Liver (tissue), 9 donors: ENCODE results near the gene GLT1D1. TPM values are rescaled to one million over a fixed set of nuclear protein-coding genes. Genes with fewer than 3 reads are reported as not detected.
A peak's percentile ranks its signal among the peaks of the same experiment; 100 is the strongest.

Source experiments
- DNase-seq: peaks from one replicate; pipeline ENCODE4 v3.0.0-alpha.2; 2017; ENCODE audit warnings: low spot score
- H3K27ac ChIP-seq, 2 donors: one replicate each; pipeline ENCODE4 v1.7.0; 2013; ENCODE audit warnings: inconsistent platforms in 2 of 2, low read length in 2 of 2, control low read depth in 1 of 2, low read depth in 1 of 2, mild to moderate bottlenecking in 1 of 2
- H3K27me3 ChIP-seq, 4 donors: one replicate each; pipeline versions ENCODE4 v1.6.1 to v1.7.0; 2013; ENCODE audit warnings: low read length in 3 of 4, inconsistent platforms in 1 of 4, mild to moderate bottlenecking in 1 of 4, moderate library complexity in 1 of 4; ENCODE audit not compliant: control insufficient read depth in 4 of 4, insufficient read depth in 4 of 4
- H3K36me3 ChIP-seq, 4 donors: one replicate each; pipeline versions ENCODE4 v1.6.1 to v1.7.0; 2013; ENCODE audit warnings: low read length in 3 of 4, mild to moderate bottlenecking in 3 of 4, low read depth in 1 of 4, moderate library complexity in 1 of 4; ENCODE audit not compliant: control insufficient read depth in 4 of 4, insufficient read depth in 3 of 4
- H3K4me1 ChIP-seq, 4 donors: one replicate each; pipeline versions ENCODE4 v1.6.1 to v1.7.0; 2013; ENCODE audit warnings: low read length in 3 of 4, mild to moderate bottlenecking in 3 of 4, moderate library complexity in 1 of 4; ENCODE audit not compliant: control insufficient read depth in 4 of 4, insufficient read depth in 4 of 4
- H3K4me3 ChIP-seq, 3 donors: one replicate each; pipeline versions ENCODE4 v1.6.1 to v1.7.0; 2013; ENCODE audit warnings: low read length in 3 of 3, control low read depth in 1 of 3, low read depth in 1 of 3, mild to moderate bottlenecking in 1 of 3
- H3K9ac ChIP-seq, 2 donors: one replicate each; pipeline ENCODE4 v1.7.0; 2013; ENCODE audit warnings: low read length in 2 of 2, mild to moderate bottlenecking in 2 of 2, moderate library complexity in 2 of 2, control low read depth in 1 of 2, low read depth in 1 of 2
- H3K9me3 ChIP-seq, 4 donors: one replicate each; pipeline versions ENCODE4 v1.6.1 to v1.7.0; 2013; ENCODE audit warnings: low read length in 3 of 4; ENCODE audit not compliant: control insufficient read depth in 4 of 4
- EGR1 ChIP-seq, 2 donors: IDR thresholded peaks; 2 replicates each; pipeline ENCODE4 v1.6.1; 2016 to 2018; ENCODE audit warnings: antibody characterized with exemption in 2 of 2, low read depth in 2 of 2
- FOXA1 ChIP-seq: IDR thresholded peaks from 2 replicates; pipeline ENCODE4 v1.6.1; 2016; ENCODE audit warnings: antibody characterized with exemption
- FOXA2 ChIP-seq: IDR thresholded peaks from 2 replicates; pipeline ENCODE4 v1.6.1; 2016; ENCODE audit warnings: antibody characterized with exemption
- GABPA ChIP-seq, 2 donors: IDR thresholded peaks in 1 of 2; conservative IDR thresholded peaks in 1 of 2; 2 replicates each; pipeline ENCODE4 v1.6.1; 2016; ENCODE audit warnings: antibody characterized with exemption in 2 of 2, mild to moderate bottlenecking in 1 of 2, moderate library complexity in 1 of 2
- HNF4A ChIP-seq, 2 donors: conservative IDR thresholded peaks; 2 replicates each; pipeline ENCODE4 v1.6.1; 2016; ENCODE audit warnings: antibody characterized with exemption in 2 of 2, mild to moderate bottlenecking in 2 of 2
- JUND ChIP-seq, 2 donors: IDR thresholded peaks; 2 replicates each; pipeline ENCODE4 v1.6.1; 2016; ENCODE audit warnings: antibody characterized with exemption in 2 of 2
- MAX ChIP-seq: IDR thresholded peaks from 2 replicates; pipeline ENCODE4 v1.6.1; 2016; ENCODE audit warnings: antibody characterized with exemption
- NR2F2 ChIP-seq: IDR thresholded peaks from 2 replicates; pipeline ENCODE4 v1.6.1; 2016; ENCODE audit warnings: antibody characterized with exemption
- RAD21 ChIP-seq, 2 donors: IDR thresholded peaks; 2 replicates each; pipeline ENCODE4 v1.6.1; 2016; ENCODE audit warnings: antibody characterized with exemption in 2 of 2, mild to moderate bottlenecking in 2 of 2
- RXRA ChIP-seq, 2 donors: IDR thresholded peaks; 2 replicates each; pipeline ENCODE4 v1.6.1; 2017 to 2018; ENCODE audit warnings: antibody characterized with exemption in 2 of 2, mild to moderate bottlenecking in 1 of 2
- SP1 ChIP-seq: IDR thresholded peaks from 2 replicates; pipeline ENCODE4 v1.6.1; 2018; ENCODE audit warnings: antibody characterized with exemption, mild to moderate bottlenecking
- TAF1 ChIP-seq: conservative IDR thresholded peaks from 2 replicates; pipeline ENCODE4 v1.6.1; 2016; ENCODE audit warnings: antibody characterized with exemption, mild to moderate bottlenecking
- YY1 ChIP-seq: IDR thresholded peaks from 2 replicates; pipeline ENCODE4 v1.6.1; 2016; ENCODE audit warnings: antibody characterized with exemption, mild to moderate bottlenecking
- WGBS: extraction: QIAGEN DNeasy Blood & Tissue Kit; methylation state at CpG from one replicate; pipeline ENCODE4 v1.1.7; 2013; 5-methylcytosine and 5-hydroxymethylcytosine counted together
- polyA plus RNA-seq, 2 donors: library from polyadenylated mRNA; stranded (reverse) in 1 of 2; unstranded in 1 of 2; fragments of 200-250 nt in 1 of 2; fragments of >200 nt in 1 of 2; fragmentation: Nextera tagmentation in 1 of 2; extraction: Ambion mirVana in 1 of 2; gene quantifications; one replicate each; pipeline versions ENCODE4 v1.2.1 to v1.2.3, GENCODE V29; 2013 to 2015
- total RNA-seq, 2 donors: library from RNA; depleted of rRNA; stranded (reverse); fragments of >200 nt; gene quantifications; one replicate each; pipeline ENCODE4 v1.2.3, GENCODE V29; 2014
- TF ChIP-seq, protein P1 (sequence below): IDR thresholded peaks from 2 replicates; pipeline ENCODE4 v1.6.1; 2016; ENCODE audit warnings: antibody characterized with exemption, mild to moderate bottlenecking
- TF ChIP-seq, protein P2 (sequence below): IDR thresholded peaks from 2 replicates; pipeline ENCODE4 v1.6.1; 2016; ENCODE audit warnings: antibody characterized with exemption
- TF ChIP-seq, protein P3 (sequence below): IDR thresholded peaks from 2 replicates; pipeline ENCODE4 v1.6.1; 2016; ENCODE audit warnings: antibody characterized with exemption
- TF ChIP-seq, protein P4 (sequence below): fragments of 150-350 bp; IDR thresholded peaks from 2 replicates; pipeline ENCODE4 v1.5.1; 2017; ENCODE audit warnings: improper control_type of control experiment, low read depth, low read length; ENCODE audit not compliant: missing input control
- donor health status: healthy.
- donor health status: healthy.
- donor health status: healthy.
- donor health status: healthy.
- donor health status: healthy.

GLT1D1 gene
- total and polyA plus RNA-seq, 4 donors = 10.4 to 17.7 (median 13.9) TPM

DNA sequence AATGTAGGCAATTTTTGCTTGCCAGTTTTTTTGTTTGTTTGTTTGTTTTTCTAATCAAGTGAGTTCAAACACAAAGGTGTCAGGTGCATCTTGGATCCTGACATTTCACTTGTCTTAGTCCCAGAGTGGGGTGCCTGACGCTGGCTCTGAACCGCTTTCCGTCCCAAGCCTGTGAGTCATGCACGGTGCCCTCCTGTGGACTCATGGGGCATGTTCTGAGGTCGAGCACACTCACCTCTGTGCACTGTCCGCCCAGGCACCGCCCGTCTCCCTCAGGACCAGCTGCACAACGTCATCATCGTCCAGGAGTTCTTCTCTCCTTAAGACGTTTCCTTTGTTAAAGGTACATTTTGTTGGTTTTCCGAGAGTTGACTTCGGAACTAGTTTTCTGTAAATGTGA, 98.2 kb downstream of the GLT1D1 start:
- no peak for DNase-seq
- no peak for TF ChIP-seq GABPA (IDR thresholded peaks at IDR 0.05 in 1 of 2, conservative IDR thresholded peaks at IDR 0.05 in 1 of 2)
- no peak for TF ChIP-seq SP1
- peak in 1 of 2 donors; percentile 60 for TF ChIP-seq RAD21 (IDR thresholded peaks at IDR 0.05)
- no peak for TF ChIP-seq FOXA2
- TF ChIP-seq NR2F2 = no peak
- TF ChIP-seq YY1 = no peak
- TF ChIP-seq, protein P1, sequence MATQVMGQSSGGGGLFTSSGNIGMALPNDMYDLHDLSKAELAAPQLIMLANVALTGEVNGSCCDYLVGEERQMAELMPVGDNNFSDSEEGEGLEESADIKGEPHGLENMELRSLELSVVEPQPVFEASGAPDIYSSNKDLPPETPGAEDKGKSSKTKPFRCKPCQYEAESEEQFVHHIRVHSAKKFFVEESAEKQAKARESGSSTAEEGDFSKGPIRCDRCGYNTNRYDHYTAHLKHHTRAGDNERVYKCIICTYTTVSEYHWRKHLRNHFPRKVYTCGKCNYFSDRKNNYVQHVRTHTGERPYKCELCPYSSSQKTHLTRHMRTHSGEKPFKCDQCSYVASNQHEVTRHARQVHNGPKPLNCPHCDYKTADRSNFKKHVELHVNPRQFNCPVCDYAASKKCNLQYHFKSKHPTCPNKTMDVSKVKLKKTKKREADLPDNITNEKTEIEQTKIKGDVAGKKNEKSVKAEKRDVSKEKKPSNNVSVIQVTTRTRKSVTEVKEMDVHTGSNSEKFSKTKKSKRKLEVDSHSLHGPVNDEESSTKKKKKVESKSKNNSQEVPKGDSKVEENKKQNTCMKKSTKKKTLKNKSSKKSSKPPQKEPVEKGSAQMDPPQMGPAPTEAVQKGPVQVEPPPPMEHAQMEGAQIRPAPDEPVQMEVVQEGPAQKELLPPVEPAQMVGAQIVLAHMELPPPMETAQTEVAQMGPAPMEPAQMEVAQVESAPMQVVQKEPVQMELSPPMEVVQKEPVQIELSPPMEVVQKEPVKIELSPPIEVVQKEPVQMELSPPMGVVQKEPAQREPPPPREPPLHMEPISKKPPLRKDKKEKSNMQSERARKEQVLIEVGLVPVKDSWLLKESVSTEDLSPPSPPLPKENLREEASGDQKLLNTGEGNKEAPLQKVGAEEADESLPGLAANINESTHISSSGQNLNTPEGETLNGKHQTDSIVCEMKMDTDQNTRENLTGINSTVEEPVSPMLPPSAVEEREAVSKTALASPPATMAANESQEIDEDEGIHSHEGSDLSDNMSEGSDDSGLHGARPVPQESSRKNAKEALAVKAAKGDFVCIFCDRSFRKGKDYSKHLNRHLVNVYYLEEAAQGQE = no peak
- Histone ChIP-seq H3K4me3 (no peak overlapping the region), H3K27ac (no peak overlapping the region), H3K9me3 (no peaks in the 10 kb centered on the region), H3K27me3 (no peaks in the 10 kb centered on the region), H3K36me3 (peaks cover 0 to 33% (median 13%) of the 10 kb centered on the region in 4 donors), H3K9ac (no peak overlapping the region), H3K4me1 (no peaks in the 10 kb centered on the region)
- WGBS = 83% methylated on average over 13 of the region's 13 CpGs

DNA sequence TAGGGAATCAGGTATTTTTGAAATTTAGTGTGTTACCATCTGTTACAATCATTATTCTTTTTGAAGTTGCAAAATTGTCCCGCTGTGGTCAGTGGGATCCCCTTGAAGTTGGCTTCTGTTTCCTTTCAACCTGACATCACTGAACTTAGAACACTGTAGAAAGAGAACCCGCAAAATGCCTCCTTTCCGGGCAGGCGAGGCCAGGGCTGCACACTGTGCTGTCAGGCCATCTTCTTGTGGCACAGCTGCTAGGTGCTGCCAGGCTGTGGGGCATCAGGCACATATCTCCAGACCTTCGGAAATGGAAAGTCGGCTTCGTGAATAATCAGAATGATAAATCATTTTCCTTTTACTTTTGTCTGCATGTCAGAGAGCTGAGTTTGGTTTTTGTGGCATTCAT, 103.5 kb downstream of the GLT1D1 start:
- Histone ChIP-seq H3K36me3 (peaks cover 0 to 21% (median 5%) of the 10 kb centered on the region in 4 donors), H3K9ac (no peak overlapping the region), H3K4me1 (peaks cover 0 to 10% (median 5%) of the 10 kb centered on the region in 4 donors), H3K4me3 (no peak overlapping the region), H3K27me3 (no peaks in the 10 kb centered on the region), H3K9me3 (no peaks in the 10 kb centered on the region), H3K27ac (no peak overlapping the region)
- DNase-seq = no peak
- 83% methylated on average over 7 of the region's 7 CpGs for WGBS
- no peak for TF ChIP-seq FOXA2
- TF ChIP-seq, protein P2, sequence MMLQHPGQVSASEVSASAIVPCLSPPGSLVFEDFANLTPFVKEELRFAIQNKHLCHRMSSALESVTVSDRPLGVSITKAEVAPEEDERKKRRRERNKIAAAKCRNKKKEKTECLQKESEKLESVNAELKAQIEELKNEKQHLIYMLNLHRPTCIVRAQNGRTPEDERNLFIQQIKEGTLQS = no peak

DNA sequence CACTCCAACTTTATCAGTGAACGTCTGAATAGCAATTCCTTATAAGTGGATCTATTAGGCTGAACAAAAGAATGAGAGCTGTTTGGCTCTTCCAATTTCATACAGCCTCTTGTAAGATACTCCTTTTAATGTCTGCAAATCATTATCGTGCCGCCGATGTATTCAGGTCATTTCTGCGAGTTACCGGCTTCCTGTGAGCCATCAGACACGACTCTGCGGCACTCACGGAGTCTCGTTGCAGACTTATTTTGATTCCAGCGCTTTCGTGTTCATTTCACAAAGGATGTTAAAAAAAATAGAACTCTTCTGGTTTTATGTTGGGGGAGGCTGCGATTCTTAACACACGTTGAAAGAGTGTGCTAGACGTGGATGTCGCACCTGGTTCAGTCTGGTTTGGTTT, 106.6 kb downstream of the GLT1D1 start:
- DNase-seq = no peak
- Histone ChIP-seq H3K9me3 (peaks cover 0 to 5% (median 1%) of the 10 kb centered on the region in 4 donors), H3K36me3 (peaks cover 1 to 24% (median 6%) of the 10 kb centered on the region in 4 donors), H3K27ac (no peak overlapping the region), H3K9ac (no peak overlapping the region), H3K4me3 (no peak overlapping the region), H3K4me1 (peaks cover 0 to 10% (median 5%) of the 10 kb centered on the region in 4 donors), H3K27me3 (no peaks in the 10 kb centered on the region)
- WGBS = 87% methylated on average over 16 of the region's 16 CpGs
- TF ChIP-seq MAX = no peak
- TF ChIP-seq, protein P3, sequence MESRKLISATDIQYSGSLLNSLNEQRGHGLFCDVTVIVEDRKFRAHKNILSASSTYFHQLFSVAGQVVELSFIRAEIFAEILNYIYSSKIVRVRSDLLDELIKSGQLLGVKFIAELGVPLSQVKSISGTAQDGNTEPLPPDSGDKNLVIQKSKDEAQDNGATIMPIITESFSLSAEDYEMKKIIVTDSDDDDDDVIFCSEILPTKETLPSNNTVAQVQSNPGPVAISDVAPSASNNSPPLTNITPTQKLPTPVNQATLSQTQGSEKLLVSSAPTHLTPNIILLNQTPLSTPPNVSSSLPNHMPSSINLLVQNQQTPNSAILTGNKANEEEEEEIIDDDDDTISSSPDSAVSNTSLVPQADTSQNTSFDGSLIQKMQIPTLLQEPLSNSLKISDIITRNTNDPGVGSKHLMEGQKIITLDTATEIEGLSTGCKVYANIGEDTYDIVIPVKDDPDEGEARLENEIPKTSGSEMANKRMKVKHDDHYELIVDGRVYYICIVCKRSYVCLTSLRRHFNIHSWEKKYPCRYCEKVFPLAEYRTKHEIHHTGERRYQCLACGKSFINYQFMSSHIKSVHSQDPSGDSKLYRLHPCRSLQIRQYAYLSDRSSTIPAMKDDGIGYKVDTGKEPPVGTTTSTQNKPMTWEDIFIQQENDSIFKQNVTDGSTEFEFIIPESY = no peak
- no peak for TF ChIP-seq NR2F2
- TF ChIP-seq TAF1 = no peak
- TF ChIP-seq FOXA1 = no peak
- TF ChIP-seq HNF4A (conservative IDR thresholded peaks at IDR 0.05) = no peak
- no peak for TF ChIP-seq RXRA (IDR thresholded peaks at IDR 0.05)
- no peak for TF ChIP-seq JUND (IDR thresholded peaks at IDR 0.05)
- TF ChIP-seq FOXA2 = no peak
- TF ChIP-seq, protein P1 = no peak
- TF ChIP-seq EGR1 (IDR thresholded peaks at IDR 0.05; ENCODE audit: low read depth in 2 of 2) = no peak
- TF ChIP-seq, protein P4, sequence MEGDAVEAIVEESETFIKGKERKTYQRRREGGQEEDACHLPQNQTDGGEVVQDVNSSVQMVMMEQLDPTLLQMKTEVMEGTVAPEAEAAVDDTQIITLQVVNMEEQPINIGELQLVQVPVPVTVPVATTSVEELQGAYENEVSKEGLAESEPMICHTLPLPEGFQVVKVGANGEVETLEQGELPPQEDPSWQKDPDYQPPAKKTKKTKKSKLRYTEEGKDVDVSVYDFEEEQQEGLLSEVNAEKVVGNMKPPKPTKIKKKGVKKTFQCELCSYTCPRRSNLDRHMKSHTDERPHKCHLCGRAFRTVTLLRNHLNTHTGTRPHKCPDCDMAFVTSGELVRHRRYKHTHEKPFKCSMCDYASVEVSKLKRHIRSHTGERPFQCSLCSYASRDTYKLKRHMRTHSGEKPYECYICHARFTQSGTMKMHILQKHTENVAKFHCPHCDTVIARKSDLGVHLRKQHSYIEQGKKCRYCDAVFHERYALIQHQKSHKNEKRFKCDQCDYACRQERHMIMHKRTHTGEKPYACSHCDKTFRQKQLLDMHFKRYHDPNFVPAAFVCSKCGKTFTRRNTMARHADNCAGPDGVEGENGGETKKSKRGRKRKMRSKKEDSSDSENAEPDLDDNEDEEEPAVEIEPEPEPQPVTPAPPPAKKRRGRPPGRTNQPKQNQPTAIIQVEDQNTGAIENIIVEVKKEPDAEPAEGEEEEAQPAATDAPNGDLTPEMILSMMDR = no peak
- no peak for TF ChIP-seq RAD21 (IDR thresholded peaks at IDR 0.05)
